ENCODE measurements around the gene OGG1. TPM values are rescaled to one million over a fixed set of nuclear protein-coding genes. Genes with fewer than 3 reads are reported as not detected.

The OGG1 gene
- total RNA-seq, 5 donors from 2014 or later (not counting 1 experiment from before 2014, with no cell fraction given): 18.3 to 41.3 (median 38.1) TPM

DNA sequence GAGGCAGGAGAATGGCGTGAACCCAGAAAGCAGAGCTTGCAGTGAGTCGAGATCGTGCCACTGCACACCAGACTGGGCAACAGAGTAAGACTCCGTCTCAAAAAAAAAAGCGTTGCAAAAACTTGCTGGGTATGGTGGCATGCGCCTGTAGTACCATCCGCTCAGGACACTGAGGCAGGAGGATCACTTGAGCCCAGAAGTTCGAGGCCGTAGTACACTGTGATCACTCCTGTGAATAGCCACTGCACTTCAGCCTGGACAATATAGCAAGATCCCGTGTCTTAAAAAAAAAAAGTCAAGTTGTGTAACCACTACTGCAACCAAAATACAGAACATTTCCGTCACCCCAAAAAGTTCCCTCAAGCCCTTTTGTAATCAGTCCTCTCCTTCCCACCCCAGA, 44.6 kb downstream of the OGG1 start:
- H3K4me3 ChIP-seq (ENCODE audit: control insufficient read depth in 1 of 2, extremely low read depth in 1 of 2, low read length in 1 of 2): no peak overlapping the region
- H3K36me3 Mint-ChIP-seq: peaks cover 31% of the 10 kb centered on the region

DNA sequence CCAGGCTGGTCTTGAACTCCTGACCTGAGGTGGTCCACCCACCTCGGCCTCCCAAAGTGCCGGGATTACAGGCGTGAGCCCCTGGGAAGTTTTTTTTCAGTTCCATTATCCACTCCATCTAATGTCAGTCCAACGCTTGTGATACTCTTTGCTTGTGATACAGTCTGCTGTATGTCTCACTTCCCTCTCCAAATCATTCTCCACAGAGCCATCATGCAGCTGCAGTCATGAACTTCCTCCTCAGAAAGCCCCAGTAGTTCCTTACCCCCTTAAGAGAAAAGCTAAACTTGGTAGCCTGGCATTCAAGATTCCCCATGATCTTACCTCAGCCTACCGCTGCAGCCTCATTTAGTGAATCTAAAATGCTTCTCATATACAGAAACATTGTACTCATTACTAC, 45.5 kb downstream of the OGG1 start:
- no peaks in the 10 kb centered on the region for H3K9me3 Mint-ChIP-seq
- H3K4me3 Mint-ChIP-seq: peak overlapping the region; percentile 62 to 95 (median 66)
- H3K27me3 ChIP-seq (replicated peaks in 1 of 2; ENCODE audit: control insufficient read depth in 2 of 2, extremely low read depth in 1 of 2, insufficient read depth in 2 of 2, low read length in 1 of 2): no peaks in the 10 kb centered on the region
- no peaks in the 10 kb centered on the region for H3K9me3 ChIP-seq
- peaks cover 69% of the 10 kb centered on the region in 3 donors for H3K4me1 Mint-ChIP-seq
- DNase-seq (no peak), ATAC-seq (replicated peaks in 1 of 4) (no peak)
- H3K27ac ChIP-seq (ENCODE audit: low read length): no peak overlapping the region
- 100% methylated on average over 2 of the region's 5 CpGs for WGBS (ENCODE audit: insufficient coverage)
- CTCF ChIA-PET: interaction anchor here (0.5 to 0.6 kb wide), 2 partner anchors 15 to 19 kb away, joined by 3 read pairs; partner anchors contain the start of gene TTLL3 (in 1 of the 2)
- H3K4me1 ChIP-seq (ENCODE audit: control insufficient read depth in 1 of 2, extremely low read depth in 1 of 2, insufficient read depth in 2 of 2, low read length in 2 of 2): peaks cover 26 to 52% of the 10 kb centered on the region in 2 experiments
- no peaks in the 10 kb centered on the region for H3K27me3 Mint-ChIP-seq
- POLR2A ChIA-PET: interaction anchor here in 1 of 2 donors (0.7 kb wide), 1 partner anchor 9 kb away, joined by 3 read pairs; no protein-coding TSS in a partner anchor
- peaks cover 6 to 55% of the 10 kb centered on the region in 2 donors for H3K36me3 ChIP-seq (ENCODE audit: control insufficient read depth in 2 of 2, extremely low read depth in 1 of 2, insufficient read depth in 1 of 2, low read length in 1 of 2)
- H3K36me3 Mint-ChIP-seq: peaks cover 34% of the 10 kb centered on the region
- no peak overlapping the region for H3K4me3 ChIP-seq (ENCODE audit: control insufficient read depth in 1 of 2, extremely low read depth in 1 of 2, low read length in 1 of 2)
- H3K27ac Mint-ChIP-seq: peak overlapping the region; percentile 0 to 80

More for the DNA sequence above, 44.6 kb downstream of the OGG1 start:
- H3K36me3 ChIP-seq (ENCODE audit: control insufficient read depth in 2 of 2, extremely low read depth in 1 of 2, insufficient read depth in 1 of 2, low read length in 1 of 2): peaks cover 6 to 54% of the 10 kb centered on the region in 2 donors
- ATAC-seq (replicated peaks in 1 of 4) (no peak), DNase-seq (no peak)
- Mint-ChIP-seq H3K4me3 (peak overlapping the region; percentile 95 to 99 (median 96)), H3K9me3 (no peaks in the 10 kb centered on the region), H3K27ac (peak overlapping the region; percentile 40 to 100), H3K4me1 (peaks cover 69 to 76% (median 71%) of the 10 kb centered on the region in 3 donors), H3K27me3 (no peaks in the 10 kb centered on the region)
- H3K27me3 ChIP-seq (replicated peaks in 1 of 2; ENCODE audit: control insufficient read depth in 2 of 2, extremely low read depth in 1 of 2, insufficient read depth in 2 of 2, low read length in 1 of 2): no peaks in the 10 kb centered on the region
- H3K27ac ChIP-seq (ENCODE audit: low read length): no peak overlapping the region
- no peaks in the 10 kb centered on the region for H3K9me3 ChIP-seq
- WGBS (ENCODE audit: insufficient coverage): 93% methylated on average over 10 of the region's 11 CpGs
- ChIA-PET CTCF (no interaction called here), POLR2A (no interaction called here)
- peaks cover 26 to 55% of the 10 kb centered on the region in 2 experiments for H3K4me1 ChIP-seq (ENCODE audit: control insufficient read depth in 1 of 2, extremely low read depth in 1 of 2, insufficient read depth in 2 of 2, low read length in 2 of 2)

DNA sequence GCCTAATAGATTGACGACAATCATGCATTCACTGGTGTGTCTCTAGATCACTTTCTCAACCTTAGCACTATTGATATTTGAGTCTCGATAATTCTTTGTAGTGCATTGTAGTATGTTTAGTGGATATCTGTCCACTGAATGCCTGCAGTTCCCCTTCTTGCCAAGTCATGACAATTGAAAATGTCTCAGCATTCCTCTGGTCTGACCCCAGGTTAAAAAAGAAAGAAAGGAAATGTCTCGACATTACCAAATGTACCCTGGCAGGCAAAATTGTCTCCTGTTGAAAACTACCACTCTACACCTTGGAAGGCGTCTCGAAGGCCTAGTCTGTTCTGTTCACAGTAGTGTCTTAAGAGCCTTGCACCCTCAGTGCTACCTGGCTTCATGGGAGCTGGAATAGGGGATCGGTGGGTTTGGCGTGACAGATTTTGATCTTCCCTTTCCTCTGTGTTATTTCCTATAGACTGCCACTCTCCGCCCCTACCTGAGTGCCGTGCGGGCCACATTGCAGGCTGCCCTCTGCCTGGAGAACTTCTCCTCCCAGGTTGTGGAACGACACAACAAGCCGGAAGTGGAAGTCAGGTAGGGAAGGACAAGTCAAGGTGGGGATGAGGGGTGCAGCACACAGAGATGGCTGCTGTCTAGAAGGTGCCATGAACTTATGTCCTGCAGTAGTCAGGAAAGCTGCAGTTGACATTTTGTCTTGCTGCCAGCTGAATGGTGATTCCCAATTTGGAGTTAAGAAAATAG, 47.6 kb downstream of the OGG1 start:
- Mint-ChIP-seq H3K4me1 (peaks cover 50% of the 10 kb centered on the region in 3 donors), H3K4me3 (no peak overlapping the region)

DNA sequence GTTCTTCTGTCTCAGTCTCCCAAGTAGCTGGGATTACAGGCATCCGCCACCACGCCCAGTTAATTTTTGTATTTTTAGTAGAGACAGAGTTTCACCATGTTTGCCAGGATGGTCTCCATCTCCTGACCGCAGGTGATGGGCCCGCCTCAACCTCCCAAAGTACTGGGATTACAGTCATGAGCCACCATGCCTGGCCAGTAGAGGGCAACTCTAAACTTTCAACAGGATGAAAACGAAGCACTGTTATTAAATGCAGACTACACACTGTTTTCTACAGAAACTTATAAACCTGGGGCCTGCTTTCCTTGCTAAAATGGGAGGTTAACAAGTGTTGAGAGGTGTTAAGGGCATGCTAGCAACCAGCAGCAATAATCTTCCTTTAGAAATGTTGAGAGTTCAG, 50.8 kb downstream of the OGG1 start:
- Histone ChIP-seq H3K4me1 (ENCODE audit: control insufficient read depth in 1 of 2, extremely low read depth in 1 of 2, insufficient read depth in 2 of 2, low read length in 2 of 2) (peaks cover 0 to 15% of the 10 kb centered on the region in 2 experiments), H3K36me3 (ENCODE audit: control insufficient read depth in 2 of 2, extremely low read depth in 1 of 2, insufficient read depth in 1 of 2, low read length in 1 of 2) (peaks cover 6 to 89% of the 10 kb centered on the region in 2 donors), H3K9me3 (no peaks in the 10 kb centered on the region), H3K27ac (ENCODE audit: low read length) (no peak overlapping the region), H3K27me3 (replicated peaks in 1 of 2; ENCODE audit: control insufficient read depth in 2 of 2, extremely low read depth in 1 of 2, insufficient read depth in 2 of 2, low read length in 1 of 2) (no peaks in the 10 kb centered on the region), H3K4me3 (ENCODE audit: control insufficient read depth in 1 of 2, extremely low read depth in 1 of 2, low read length in 1 of 2) (no peak overlapping the region)
- WGBS (ENCODE audit: insufficient coverage): no CpG with 5 or more reads among the region's 5 CpGs
- ChIA-PET CTCF (interaction anchor here in 1 of 2 donors (0.6 to 0.7 kb wide), 2 partner anchors 8 to 88 kb away, joined by 3 to 4 read pairs; partner anchors contain the start of gene ARPC4), POLR2A (no interaction called here)
- ATAC-seq (replicated peaks in 1 of 4): no peak
- Mint-ChIP-seq H3K27ac (no peak overlapping the region), H3K27me3 (no peaks in the 10 kb centered on the region), H3K36me3 (peaks cover 46% of the 10 kb centered on the region), H3K9me3 (no peaks in the 10 kb centered on the region), H3K4me3 (no peak overlapping the region), H3K4me1 (peaks cover 34 to 46% (median 38%) of the 10 kb centered on the region in 3 donors)
- DNase-seq: no peak

More for the DNA sequence above, 47.6 kb downstream of the OGG1 start:
- no peak for DNase-seq
- peaks cover 11 to 34% of the 10 kb centered on the region in 2 experiments for H3K4me1 ChIP-seq (ENCODE audit: control insufficient read depth in 1 of 2, extremely low read depth in 1 of 2, insufficient read depth in 2 of 2, low read length in 2 of 2)
- Mint-ChIP-seq H3K9me3 (no peaks in the 10 kb centered on the region), H3K27me3 (no peaks in the 10 kb centered on the region), H3K36me3 (peaks cover 31% of the 10 kb centered on the region), H3K27ac (peak overlapping the region; percentile 31 to 71)
- no peaks in the 10 kb centered on the region for H3K9me3 ChIP-seq
- 100% methylated on average over 2 of the region's 12 CpGs for WGBS (ENCODE audit: insufficient coverage)
- ChIA-PET CTCF (interaction anchor here in 1 of 2 donors (0.7 kb wide), 2 partner anchors 11 to 443 kb away, joined by 4 to 5 read pairs; no protein-coding TSS in a partner anchor), POLR2A (no interaction called here)
- H3K27me3 ChIP-seq (replicated peaks in 1 of 2; ENCODE audit: control insufficient read depth in 2 of 2, extremely low read depth in 1 of 2, insufficient read depth in 2 of 2, low read length in 1 of 2): no peaks in the 10 kb centered on the region
- no peak for ATAC-seq (replicated peaks in 1 of 4)
- peaks cover 6 to 63% of the 10 kb centered on the region in 2 donors for H3K36me3 ChIP-seq (ENCODE audit: control insufficient read depth in 2 of 2, extremely low read depth in 1 of 2, insufficient read depth in 1 of 2, low read length in 1 of 2)
- no peak overlapping the region for H3K27ac ChIP-seq (ENCODE audit: low read length)
- H3K4me3 ChIP-seq (ENCODE audit: control insufficient read depth in 1 of 2, extremely low read depth in 1 of 2, low read length in 1 of 2): no peak overlapping the region

DNA sequence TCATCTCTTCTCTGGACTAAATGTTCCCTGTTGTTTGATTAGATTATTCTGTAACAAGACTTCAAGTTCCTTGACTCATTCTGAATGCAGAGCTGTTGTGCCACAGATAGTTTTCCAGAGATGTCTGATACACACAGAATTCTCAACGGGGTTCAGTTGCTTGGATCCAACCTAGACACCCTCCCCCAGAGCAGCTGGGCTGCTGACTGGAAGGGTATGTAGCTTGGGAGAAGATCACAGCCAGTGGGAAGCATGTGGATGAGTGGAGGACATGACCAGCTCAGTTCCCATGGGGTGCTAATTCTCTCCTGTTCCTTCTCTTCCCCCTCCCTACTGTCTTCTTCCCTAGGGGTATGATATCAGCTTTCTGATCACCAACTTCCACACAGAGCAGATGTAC, 53.7 kb downstream of the OGG1 start:
- CTCF ChIA-PET: interaction anchor here (0.6 kb wide), 3 partner anchors 14 to 519 kb away, joined by 3 to 7 read pairs (median 3); no protein-coding TSS in a partner anchor
- Mint-ChIP-seq H3K9me3 (no peaks in the 10 kb centered on the region), H3K36me3 (peaks cover 41% of the 10 kb centered on the region), H3K27me3 (no peaks in the 10 kb centered on the region), H3K4me3 (no peak overlapping the region), H3K27ac (peak overlapping the region; percentile 8 to 40), H3K4me1 (peaks cover 27 to 33% (median 29%) of the 10 kb centered on the region in 3 donors)
- peaks cover 0 to 10% of the 10 kb centered on the region in 2 experiments for H3K4me1 ChIP-seq (ENCODE audit: control insufficient read depth in 1 of 2, extremely low read depth in 1 of 2, insufficient read depth in 2 of 2, low read length in 2 of 2)
- no peaks in the 10 kb centered on the region for H3K27me3 ChIP-seq (replicated peaks in 1 of 2; ENCODE audit: control insufficient read depth in 2 of 2, extremely low read depth in 1 of 2, insufficient read depth in 2 of 2, low read length in 1 of 2)
- H3K9me3 ChIP-seq: no peaks in the 10 kb centered on the region
- no peak for DNase-seq
- ATAC-seq (replicated peaks in 1 of 4): no peak
- peaks cover 0 to 80% of the 10 kb centered on the region in 2 donors for H3K36me3 ChIP-seq (ENCODE audit: control insufficient read depth in 2 of 2, extremely low read depth in 1 of 2, insufficient read depth in 1 of 2, low read length in 1 of 2)
- no CpG with 5 or more reads among the region's 1 CpG for WGBS (ENCODE audit: insufficient coverage)
- H3K27ac ChIP-seq (ENCODE audit: low read length): no peak overlapping the region
- no peak overlapping the region for H3K4me3 ChIP-seq (ENCODE audit: control insufficient read depth in 1 of 2, extremely low read depth in 1 of 2, low read length in 1 of 2)
- POLR2A ChIA-PET: interaction anchor here (0.6 to 1.0 kb wide), 2 partner anchors 10 to 162 kb away, joined by 3 to 4 read pairs; partner anchors contain the start of gene ARPC4 (in 1 of the 2)

DNA sequence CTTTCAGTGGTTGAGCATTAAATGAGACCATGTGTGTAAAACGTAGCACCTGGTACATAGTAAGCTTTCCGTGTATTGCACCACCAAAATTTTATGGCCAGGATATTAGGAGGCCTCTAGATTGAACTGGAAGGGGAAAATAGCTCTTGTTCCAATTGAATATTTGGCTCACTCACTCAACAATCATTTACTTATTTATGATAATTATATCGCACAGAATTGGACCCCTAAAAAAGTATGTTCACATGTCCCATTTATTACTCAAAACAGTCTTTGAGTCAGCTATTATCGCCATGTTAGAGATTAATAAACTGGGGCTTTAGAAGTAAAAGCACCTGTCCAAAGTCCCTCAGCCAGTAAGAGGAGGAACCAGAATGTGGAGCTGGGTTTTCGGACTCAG, 55.2 kb downstream of the OGG1 start:
- no peak for DNase-seq
- Histone ChIP-seq H3K36me3 (ENCODE audit: control insufficient read depth in 2 of 2, extremely low read depth in 1 of 2, insufficient read depth in 1 of 2, low read length in 1 of 2) (peaks cover 0 to 66% of the 10 kb centered on the region in 2 donors), H3K4me3 (ENCODE audit: control insufficient read depth in 1 of 2, extremely low read depth in 1 of 2, low read length in 1 of 2) (no peak overlapping the region), H3K27me3 (replicated peaks in 1 of 2; ENCODE audit: control insufficient read depth in 2 of 2, extremely low read depth in 1 of 2, insufficient read depth in 2 of 2, low read length in 1 of 2) (no peaks in the 10 kb centered on the region), H3K4me1 (ENCODE audit: control insufficient read depth in 1 of 2, extremely low read depth in 1 of 2, insufficient read depth in 2 of 2, low read length in 2 of 2) (peaks cover 3 to 22% of the 10 kb centered on the region in 2 experiments), H3K27ac (ENCODE audit: low read length) (no peak overlapping the region), H3K9me3 (no peaks in the 10 kb centered on the region)
- H3K9me3 Mint-ChIP-seq: no peaks in the 10 kb centered on the region
- no peaks in the 10 kb centered on the region for H3K27me3 Mint-ChIP-seq
- H3K4me1 Mint-ChIP-seq: peaks cover 35 to 45% (median 38%) of the 10 kb centered on the region in 3 donors
- peaks cover 34% of the 10 kb centered on the region for H3K36me3 Mint-ChIP-seq
- H3K4me3 Mint-ChIP-seq: no peak overlapping the region
- ATAC-seq (replicated peaks in 1 of 4): no peak
- H3K27ac Mint-ChIP-seq: no peak overlapping the region
- 100% methylated on average over 1 of the region's 5 CpGs for WGBS (ENCODE audit: insufficient coverage)
- POLR2A ChIA-PET: interaction anchor here in 1 of 2 donors (0.6 kb wide), 1 partner anchor 398 kb away, joined by 3 read pairs; no protein-coding TSS in a partner anchor
- CTCF ChIA-PET: interaction anchor here in 1 of 2 donors (1.0 kb wide), 1 partner anchor 127 kb away, joined by 3 read pairs; no protein-coding TSS in a partner anchor

Data from T-cell (primary cell).